Upper lobe of left lung (tissue), 6 donors: Measurements from ENCODE around the gene NT5DC2. TPM values are rescaled to one million over a fixed set of nuclear protein-coding genes. Genes with fewer than 3 reads are reported as not detected.
A peak's percentile ranks its signal among the peaks of the same experiment; 100 is the strongest.

Source experiments
- ATAC-seq, 2 donors: fragments of 200-7000 bp; cut with Tn5 transposase; one replicate each; pipeline ENCODE4 v1.9.1; 2022; ENCODE audit warnings: mild to moderate bottlenecking in 2 of 2, moderate library complexity in 2 of 2; ENCODE audit not compliant: low FRiP score in 2 of 2
- DNase-seq, 2 donors: peaks; one replicate each; pipeline ENCODE4 v3.0.0-alpha.2; 2019 to 2020
- H3K27ac ChIP-seq, 4 donors: fragments of 200-600 bp; sonication (generic); one replicate each; pipeline ENCODE4 v1.5.1; 2016 to 2019
- H3K27me3 ChIP-seq, 4 donors: fragments of 200-600 bp; sonication (generic); one replicate each; pipeline ENCODE4 v1.5.1; 2017 to 2019
- H3K36me3 ChIP-seq, 4 donors: fragments of 200-600 bp; sonication (generic); one replicate each; pipeline ENCODE4 v1.5.1; 2016 to 2019
- H3K4me1 ChIP-seq, 4 donors: fragments of 200-600 bp; sonication (generic); one replicate each; pipeline ENCODE4 v1.5.1; 2018 to 2019
- H3K4me3 ChIP-seq, 4 donors: fragments of 200-600 bp; sonication (generic); one replicate each; pipeline ENCODE4 v1.5.1; 2017 to 2019; ENCODE audit warnings: mild to moderate bottlenecking in 2 of 4, moderate library complexity in 1 of 4
- H3K9me3 ChIP-seq, 4 donors: fragments of 200-600 bp; sonication (generic); one replicate each; pipeline ENCODE4 v1.5.1; 2018 to 2019
- EP300 ChIP-seq, 4 donors: sonication (generic); formaldehyde crosslinking; IDR thresholded peaks; one replicate each; pipeline ENCODE4 v1.5.1; 2017; ENCODE audit warnings: antibody characterized with exemption in 4 of 4, control low read depth in 2 of 4
- POLR2A ChIP-seq, 4 donors: fragments of 450-650 bp; IDR thresholded peaks; one replicate each; pipeline ENCODE4 v1.5.1; 2016 to 2017; ENCODE audit warnings: antibody characterized with exemption in 4 of 4, mild to moderate bottlenecking in 2 of 4
- POLR2AphosphoS5 ChIP-seq, 2 donors: sonication (generic); formaldehyde crosslinking; IDR thresholded peaks; one replicate each; pipeline ENCODE4 v1.5.1; 2017; ENCODE audit warnings: antibody characterized with exemption in 2 of 2
- WGBS, 2 donors: methylation state at CpG; one replicate each; pipeline ENCODE4 v1.1.5; 2017 to 2018; 5-methylcytosine and 5-hydroxymethylcytosine counted together
- total RNA-seq, 6 donors: library from RNA; depleted of rRNA in 4 of 6; stranded (reverse); fragments of >200 nt in 4 of 6; gene quantifications; one replicate each; pipeline versions ENCODE4 v1.1.0 to v1.2.1, GENCODE V29; 2016 to 2021
- TF ChIP-seq, protein P1 (sequence below), 6 experiments: fragments of 450-650 bp in 4 of 6; fragments of 200-600 bp in 2 of 6; sonication (generic) in 2 of 6; IDR thresholded peaks; one replicate each; pipeline ENCODE4 v1.5.1; 2016 to 2019; ENCODE audit warnings: antibody characterized with exemption in 6 of 6
- donor health status: DM: no; HTN: no; CAD: no; lungs with moderate emphysema.
- donor health status: DM: no; HTN: yes; CAD: no; lungs with severe emphysema.

NT5DC2 gene
- total RNA-seq, 6 donors from 2014 or later: 27.3 to 113 (median 46.2) TPM

DNA sequence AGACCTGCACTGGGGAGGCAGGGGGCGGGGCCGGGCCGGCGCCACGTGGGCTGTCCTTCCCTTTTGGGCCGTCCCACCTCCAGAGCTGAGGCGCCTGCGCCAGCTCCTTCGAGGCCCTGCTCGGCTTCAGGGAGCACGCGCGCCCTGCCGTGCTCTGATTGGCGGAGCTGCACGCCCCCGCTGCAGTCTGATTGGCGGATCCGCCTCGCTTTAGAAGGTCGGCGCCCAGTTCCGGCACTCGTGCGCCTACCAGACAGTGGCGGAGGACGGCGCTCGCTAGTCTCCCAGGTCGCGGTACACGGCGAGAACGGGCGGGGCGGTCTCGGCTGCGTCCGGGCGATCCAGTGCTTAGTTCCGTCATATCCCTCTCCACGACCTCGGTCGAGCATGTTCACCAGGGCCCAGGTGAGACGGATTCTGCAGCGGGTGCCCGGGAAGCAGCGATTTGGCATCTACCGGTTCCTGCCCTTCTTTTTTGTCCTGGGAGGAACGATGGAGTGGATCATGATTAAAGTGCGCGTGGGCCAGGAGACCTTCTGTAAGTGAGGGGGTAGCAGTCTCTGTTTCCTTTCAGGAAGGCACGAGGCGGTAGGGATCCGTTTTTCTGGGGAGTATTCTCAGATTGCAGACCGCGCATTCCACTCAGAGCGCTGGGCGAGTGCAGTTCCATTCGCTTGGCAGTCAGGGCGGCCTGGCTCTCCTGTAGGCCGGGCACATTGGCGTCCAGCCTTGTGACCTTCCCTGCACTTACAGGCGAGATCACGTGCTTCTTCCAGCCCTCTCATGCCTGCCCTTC, 2.9 kb upstream of the NT5DC2 start, which contains the start of gene UQCC5:
TSS of gene UQCC5 (plus strand) at position 237 of the 796 bp plus-strand sequence. CDS start at position 388, 151 bp downstream.
- ATAC-seq (peak; percentile 95 to 97), DNase-seq (peak; percentile 98 to 99)
- Histone ChIP-seq H3K27ac (peak within 1 kb of the TSS; percentile 89 to 90 (median 90)), H3K4me1 (peaks cover 52 to 79% (median 67%) of the 10 kb centered on the region in 4 donors), H3K9me3 (no peaks in the 10 kb centered on the region), H3K4me3 (peak within 1 kb of the TSS; percentile 74 to 84 (median 76)), H3K36me3 (peaks cover 0 to 9% (median 3%) of the 10 kb centered on the region in 4 donors), H3K27me3 (no peaks in the 10 kb centered on the region)
- WGBS, 2 donors: 1 to 3% methylated on average over 12 to 37 of the region's 65 CpGs
- TF ChIP-seq POLR2A (IDR thresholded peaks at IDR 0.05): peak in 3 of 4 donors; percentile 94 to 99 (median 97)
- TF ChIP-seq EP300 (IDR thresholded peaks at IDR 0.05): peak in 1 of 4 donors; percentile 69
- TF ChIP-seq POLR2AphosphoS5 (IDR thresholded peaks at IDR 0.05): peak; percentile 97 to 99
- TF ChIP-seq, protein P1, sequence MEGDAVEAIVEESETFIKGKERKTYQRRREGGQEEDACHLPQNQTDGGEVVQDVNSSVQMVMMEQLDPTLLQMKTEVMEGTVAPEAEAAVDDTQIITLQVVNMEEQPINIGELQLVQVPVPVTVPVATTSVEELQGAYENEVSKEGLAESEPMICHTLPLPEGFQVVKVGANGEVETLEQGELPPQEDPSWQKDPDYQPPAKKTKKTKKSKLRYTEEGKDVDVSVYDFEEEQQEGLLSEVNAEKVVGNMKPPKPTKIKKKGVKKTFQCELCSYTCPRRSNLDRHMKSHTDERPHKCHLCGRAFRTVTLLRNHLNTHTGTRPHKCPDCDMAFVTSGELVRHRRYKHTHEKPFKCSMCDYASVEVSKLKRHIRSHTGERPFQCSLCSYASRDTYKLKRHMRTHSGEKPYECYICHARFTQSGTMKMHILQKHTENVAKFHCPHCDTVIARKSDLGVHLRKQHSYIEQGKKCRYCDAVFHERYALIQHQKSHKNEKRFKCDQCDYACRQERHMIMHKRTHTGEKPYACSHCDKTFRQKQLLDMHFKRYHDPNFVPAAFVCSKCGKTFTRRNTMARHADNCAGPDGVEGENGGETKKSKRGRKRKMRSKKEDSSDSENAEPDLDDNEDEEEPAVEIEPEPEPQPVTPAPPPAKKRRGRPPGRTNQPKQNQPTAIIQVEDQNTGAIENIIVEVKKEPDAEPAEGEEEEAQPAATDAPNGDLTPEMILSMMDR (IDR thresholded peaks at IDR 0.05): peak in 1 of 6 experiments; percentile 5

DNA sequence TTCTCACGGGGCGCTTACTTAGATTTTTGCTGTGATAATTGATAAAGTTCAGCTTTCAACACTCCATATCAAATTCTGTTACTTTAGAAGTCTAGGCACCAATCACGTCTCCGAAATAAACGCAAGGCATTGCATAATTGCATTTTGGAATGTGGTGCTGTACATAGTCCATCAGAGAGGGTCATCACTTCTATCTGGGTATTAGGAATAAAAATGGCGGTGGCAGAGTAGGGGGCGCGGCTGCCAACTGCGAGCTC, 2.4 kb upstream of the NT5DC2 start:
- Histone ChIP-seq H3K27ac (peak overlapping the region in 3 of 4 donors; percentile 37 to 90 (median 90)), H3K36me3 (peaks cover 0 to 4% (median 2%) of the 10 kb centered on the region in 4 donors), H3K27me3 (no peaks in the 10 kb centered on the region), H3K4me3 (peak overlapping the region in 3 of 4 donors; percentile 74 to 76 (median 75)), H3K4me1 (peaks cover 52 to 84% (median 69%) of the 10 kb centered on the region in 4 donors), H3K9me3 (no peaks in the 10 kb centered on the region)
- ATAC-seq (no peak), DNase-seq (no peak)
- no peak for TF ChIP-seq POLR2A (IDR thresholded peaks at IDR 0.05)
- TF ChIP-seq, protein P1 (IDR thresholded peaks at IDR 0.05): no peak
- no peak for TF ChIP-seq POLR2AphosphoS5 (IDR thresholded peaks at IDR 0.05)
- no peak for TF ChIP-seq EP300 (IDR thresholded peaks at IDR 0.05)
- 12 to 14% methylated on average over 9 of the region's 9 CpGs for WGBS, 2 donors

DNA sequence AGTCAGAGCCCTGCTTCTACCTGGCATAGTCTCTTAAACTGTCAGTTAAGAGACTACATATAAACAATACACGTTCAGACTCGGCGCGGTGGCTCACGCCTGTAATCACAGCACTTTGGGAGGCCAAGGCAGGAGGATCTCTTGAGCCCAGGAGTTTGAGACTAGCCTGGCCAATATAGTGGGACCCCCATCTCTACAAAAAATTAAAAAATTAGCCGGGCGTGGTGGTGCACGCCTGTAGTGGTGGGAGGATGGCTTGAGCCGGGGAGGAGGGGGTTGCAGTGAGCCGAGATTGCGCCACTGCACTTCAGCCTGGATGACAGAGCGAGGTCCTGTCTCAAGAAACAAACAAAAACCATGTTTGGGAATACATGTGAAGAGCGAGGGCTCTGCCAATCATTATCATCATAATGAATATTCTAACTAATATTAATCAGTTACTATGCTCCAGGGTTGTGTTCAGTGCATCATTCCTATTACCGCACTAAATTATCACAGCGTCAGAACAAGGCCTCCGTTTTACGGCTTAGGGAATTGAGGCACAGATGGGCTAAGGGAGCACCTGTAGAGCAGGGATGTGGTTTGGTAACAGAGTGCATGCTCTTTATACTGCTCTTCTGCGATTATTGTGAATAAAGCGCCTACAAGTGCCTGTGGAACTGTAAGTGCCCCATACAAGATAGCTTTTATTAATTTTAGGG, 1.9 kb upstream of the NT5DC2 start:
- no peak for ATAC-seq
- Histone ChIP-seq H3K27ac (peak overlapping the region in 3 of 4 donors; percentile 84 to 90 (median 90)), H3K9me3 (no peaks in the 10 kb centered on the region), H3K36me3 (no peaks in the 10 kb centered on the region), H3K4me1 (peaks cover 52 to 89% (median 69%) of the 10 kb centered on the region in 4 donors), H3K27me3 (no peaks in the 10 kb centered on the region), H3K4me3 (peak overlapping the region in 3 of 4 donors; percentile 74 to 76 (median 75))
- TF ChIP-seq POLR2AphosphoS5 (IDR thresholded peaks at IDR 0.05): no peak
- TF ChIP-seq, protein P1 (IDR thresholded peaks at IDR 0.05): no peak
- no peak for TF ChIP-seq EP300 (IDR thresholded peaks at IDR 0.05)
- TF ChIP-seq POLR2A (IDR thresholded peaks at IDR 0.05): no peak
- DNase-seq: no peak
- WGBS, 2 donors: 89 to 91% methylated on average over 19 of the region's 19 CpGs

DNA sequence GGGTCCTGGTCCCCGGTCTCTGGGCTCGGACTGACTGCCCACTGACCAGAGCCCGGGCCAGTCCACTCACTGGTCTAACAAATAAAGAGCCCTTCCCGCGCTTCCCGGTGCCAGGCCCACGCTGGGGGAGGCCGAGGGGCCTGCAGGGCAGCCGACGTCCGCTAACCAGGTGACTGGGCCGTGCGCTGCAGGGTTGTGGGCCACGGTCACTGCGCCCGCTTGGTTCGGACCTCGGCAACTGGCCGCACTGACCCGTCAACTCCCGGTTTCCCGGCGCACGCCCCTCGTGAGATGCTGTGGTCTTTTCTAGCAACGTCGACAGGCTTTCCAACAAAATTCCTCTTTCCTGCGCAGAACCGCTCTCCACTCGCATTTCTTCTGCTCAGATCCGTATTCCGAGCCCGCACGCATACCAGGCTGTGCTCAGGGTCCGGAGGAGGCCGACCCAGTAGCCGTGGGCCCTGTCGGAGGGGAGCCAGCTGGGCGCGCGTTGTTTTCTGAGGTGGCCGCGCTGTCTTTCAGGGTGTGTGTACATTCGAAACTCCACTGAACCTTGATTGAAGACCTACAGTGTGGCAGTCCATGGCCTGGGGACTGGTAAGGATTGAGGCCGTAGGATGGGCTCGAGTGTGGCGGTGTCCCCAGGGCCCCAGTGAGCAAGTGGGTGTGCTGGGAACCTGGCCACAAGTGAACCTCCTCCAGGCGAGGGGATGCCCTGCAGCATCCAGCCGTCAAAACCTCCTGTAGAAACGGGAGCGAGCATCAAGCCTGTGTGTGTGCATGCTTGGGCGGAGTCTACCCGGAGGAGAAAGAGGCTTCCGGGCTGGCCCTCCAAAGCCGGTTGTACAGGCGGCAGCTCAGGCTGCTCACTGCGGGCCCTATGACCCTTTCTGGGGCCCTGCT, 875 bp upstream of the NT5DC2 start:
- peak; percentile 25 to 87 for DNase-seq

More for the DNA sequence above, 875 bp upstream of the NT5DC2 start:
- Histone ChIP-seq H3K4me1 (peaks cover 56 to 88% (median 70%) of the 10 kb centered on the region in 4 donors), H3K27ac (peak overlapping the region; percentile 68 to 90 (median 80)), H3K27me3 (no peaks in the 10 kb centered on the region), H3K9me3 (no peaks in the 10 kb centered on the region), H3K36me3 (no peaks in the 10 kb centered on the region), H3K4me3 (peak overlapping the region; percentile 12 to 77 (median 69))
- ATAC-seq: no peak
- TF ChIP-seq, protein P1 (IDR thresholded peaks at IDR 0.05): no peak
- TF ChIP-seq POLR2AphosphoS5 (IDR thresholded peaks at IDR 0.05): no peak
- TF ChIP-seq EP300 (IDR thresholded peaks at IDR 0.05): no peak
- TF ChIP-seq POLR2A (IDR thresholded peaks at IDR 0.05): no peak
- WGBS, 2 donors: 70 to 87% methylated on average over 39 to 40 of the region's 57 CpGs
